ENCODE data around the gene GARNL3.

The GARNL3 gene

GRCh38 chr9:127264462-127265219 lies at the start of gene GARNL3:
TSS of gene GARNL3 (plus strand) at chr9:127264774. CDS start at chr9:127264878, 104 bp downstream.
- no peak for DNase-seq (ENCODE audit: low read depth)

GRCh38 chr9:127215268-127216209 lies 49.0 kb upstream of the GARNL3 start:
- no peak for DNase-seq (ENCODE audit: low read depth)

- DNase-seq (ENCODE audit: low read depth): no peak
Observed at GRCh38 chr9:127216210-127216887, 48.2 kb upstream of the GARNL3 start.

- DNase-seq (ENCODE audit: low read depth): no peak
Observed at GRCh38 chr9:127216888-127217217, 47.7 kb upstream of the GARNL3 start.

- no peak for DNase-seq (ENCODE audit: low read depth)
Observed at GRCh38 chr9:127218818-127219217, 45.8 kb upstream of the GARNL3 start.

- no peak for DNase-seq (ENCODE audit: low read depth)
Observed at GRCh38 chr9:127219520-127219919, 45.1 kb upstream of the GARNL3 start.

GRCh38 chr9:127221695-127222094 lies 42.9 kb upstream of the GARNL3 start:
- DNase-seq (ENCODE audit: low read depth): no peak

- DNase-seq (ENCODE audit: low read depth): no peak
Observed at GRCh38 chr9:127222388-127223095, 42.0 kb upstream of the GARNL3 start.

GRCh38 chr9:127223266-127223665 lies 41.3 kb upstream of the GARNL3 start:
- DNase-seq (ENCODE audit: low read depth): no peak

GRCh38 chr9:127223810-127224177 lies 40.8 kb upstream of the GARNL3 start:
- no peak for DNase-seq (ENCODE audit: low read depth)

- DNase-seq (ENCODE audit: low read depth): no peak
Observed at GRCh38 chr9:127224178-127224882, 40.2 kb upstream of the GARNL3 start.

GRCh38 chr9:127224883-127225739 lies 39.5 kb upstream of the GARNL3 start:
- DNase-seq (ENCODE audit: low read depth): no peak

- no peak for DNase-seq (ENCODE audit: low read depth)
Observed at GRCh38 chr9:127225801-127226625, 38.6 kb upstream of the GARNL3 start.

- DNase-seq (ENCODE audit: low read depth): no peak
Observed at GRCh38 chr9:127229691-127230417, 34.7 kb upstream of the GARNL3 start.

GRCh38 chr9:127231666-127232065 lies 32.9 kb upstream of the GARNL3 start:
- DNase-seq (ENCODE audit: low read depth): no peak

GRCh38 chr9:127232833-127233549 lies 31.6 kb upstream of the GARNL3 start:
- no peak for DNase-seq (ENCODE audit: low read depth)

- no peak for DNase-seq (ENCODE audit: low read depth)
Observed at GRCh38 chr9:127233550-127233949, 31.0 kb upstream of the GARNL3 start.

- no peak for DNase-seq (ENCODE audit: low read depth)
Observed at GRCh38 chr9:127233989-127234388, 30.6 kb upstream of the GARNL3 start.
